Astrocyte of the cerebellum (primary cell): ENCODE measurements around the gene WWOX.

Source experiments
- DNase-seq: peaks from one replicate; pipeline ENCODE4 v3.0.0-alpha.2; 2011; ENCODE audit warnings: low read depth
- H3K4me3 ChIP-seq: 2 replicates; pipeline ENCODE4 v1.5.1; 2011; ENCODE audit warnings: mild to moderate bottlenecking, low read depth, low read length, moderate library complexity
- CTCF ChIP-seq: IDR thresholded peaks from 2 replicates; pipeline ENCODE4 v1.5.1; 2012; ENCODE audit warnings: low read length, low read depth, moderate library complexity, mild to moderate bottlenecking; ENCODE audit errors: missing control alignments
- in situ Hi-C: cut with HindIII; loops from 2 replicates; pipeline ENCODE4 v1.10.0; 2017; ENCODE audit warnings: low sequenced_read_pairs

WWOX gene

DNA sequence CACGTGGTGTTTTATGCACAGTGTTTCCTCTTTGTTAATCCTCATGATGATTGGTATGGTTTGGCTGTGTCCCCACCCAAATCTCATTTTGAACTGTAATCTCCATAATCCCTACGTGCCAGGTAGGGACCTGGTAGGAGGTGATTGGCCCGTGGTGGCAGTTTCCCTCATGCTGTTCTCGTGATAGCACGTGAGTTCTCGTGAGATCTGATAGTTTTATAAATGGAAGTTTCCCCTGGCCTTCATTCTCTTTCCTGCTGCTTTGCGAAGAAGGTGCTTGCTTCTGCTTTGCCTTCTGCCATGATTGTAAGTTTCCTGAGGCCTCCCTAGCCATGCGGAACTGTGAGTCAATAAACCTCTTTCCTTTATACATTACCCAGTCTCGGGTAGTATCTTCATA is 115.8 kb downstream of the WWOX start:
- in situ Hi-C loops: no loop called here
- DNase-seq: no peak
- H3K4me3 ChIP-seq: no peak overlapping the region
- no peak for TF ChIP-seq CTCF

GRCh38 chr16:78216166-78216745 is 116.8 kb downstream of the WWOX start:
- no peak overlapping the region for H3K4me3 ChIP-seq
- no peak for DNase-seq
- no peak for TF ChIP-seq CTCF
- in situ Hi-C loops: no loop called here

DNA sequence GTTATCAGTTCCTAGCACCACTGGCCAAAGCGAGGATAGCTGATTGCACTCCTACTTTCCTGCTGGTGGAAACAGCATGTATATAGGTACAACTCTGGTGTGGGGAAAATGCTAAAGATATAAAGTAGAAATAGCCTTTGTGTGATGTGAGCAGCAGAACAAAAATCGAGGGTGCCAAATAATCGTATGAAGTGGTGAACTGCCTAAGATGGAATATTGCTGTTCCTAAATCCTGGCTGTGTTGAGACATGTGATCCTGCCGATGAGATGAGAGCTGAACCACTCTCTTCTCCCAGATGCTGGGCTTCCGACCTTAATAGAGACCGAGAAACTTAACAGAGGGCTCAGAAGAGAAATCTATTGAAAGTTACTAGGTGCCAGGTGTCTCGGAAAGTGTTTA is 117.8 kb downstream of the WWOX start:
- no peak for TF ChIP-seq CTCF
- in situ Hi-C loops: no loop called here

DNA sequence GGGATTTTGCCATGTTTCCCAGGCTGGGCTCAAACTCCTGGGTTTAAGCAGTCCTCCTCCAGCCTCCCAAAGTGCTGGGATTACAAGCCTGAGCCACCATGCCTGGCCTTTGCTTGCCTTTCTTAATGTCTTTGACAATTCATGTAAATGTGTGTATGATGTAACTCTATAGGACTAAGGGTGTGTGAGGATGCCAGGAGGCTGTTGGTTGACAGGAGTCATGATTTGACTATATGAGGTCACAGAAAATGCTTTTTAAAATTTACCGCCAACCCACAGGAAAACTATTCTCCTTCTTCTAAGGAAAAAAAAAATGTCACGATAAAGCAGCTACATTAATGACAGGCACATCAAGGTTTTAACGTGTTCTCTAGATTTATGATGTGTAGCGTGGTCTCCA is 118.8 kb downstream of the WWOX start:
- in situ Hi-C loops: no loop called here
- no peak for TF ChIP-seq CTCF
- no peak for DNase-seq
- H3K4me3 ChIP-seq: no peak overlapping the region

More for the DNA sequence above, 117.8 kb downstream of the WWOX start:
- no peak overlapping the region for H3K4me3 ChIP-seq
- no peak for DNase-seq

- in situ Hi-C loops: no loop called here
- DNase-seq: no peak
- H3K4me3 ChIP-seq: no peak overlapping the region
- TF ChIP-seq CTCF: no peak
These were observed 119.6 kb downstream of the WWOX start for GRCh38 chr16:78218856-78219651.

GRCh38 chr16:78220571-78220970 is 121.1 kb downstream of the WWOX start:
- in situ Hi-C loops: no loop called here
- no peak for DNase-seq
- no peak for TF ChIP-seq CTCF
- no peak overlapping the region for H3K4me3 ChIP-seq
